ENCODE measurements around the gene TOP3B.

Gene TOP3B

GRCh38 chr22:21980547-21980946 is 2.0 kb downstream of the TOP3B start:
- TF ChIP-seq CTCF (IDR thresholded peaks at IDR 0.05; ENCODE audit: low read depth, low read length): no peak
- no peak overlapping the region for H3K4me3 ChIP-seq (ENCODE audit: low read depth, low read length)

GRCh38 chr22:21978564-21979386 is 3.8 kb downstream of the TOP3B start:
- no peak for TF ChIP-seq CTCF (IDR thresholded peaks at IDR 0.05; ENCODE audit: low read depth, low read length)
- no peak overlapping the region for H3K4me3 ChIP-seq (ENCODE audit: low read depth, low read length)

- H3K4me3 ChIP-seq (ENCODE audit: low read depth, low read length): no peak overlapping the region
- TF ChIP-seq CTCF (IDR thresholded peaks at IDR 0.05; ENCODE audit: low read depth, low read length): no peak
Measured at GRCh38 chr22:21977814-21978213, 4.8 kb downstream of the TOP3B start.

GRCh38 chr22:21975854-21976345 is 6.7 kb downstream of the TOP3B start:
- TF ChIP-seq CTCF (IDR thresholded peaks at IDR 0.05; ENCODE audit: low read depth, low read length): no peak

GRCh38 chr22:21975273-21975672 is 7.3 kb downstream of the TOP3B start:
- no peak overlapping the region for H3K4me3 ChIP-seq (ENCODE audit: low read depth, low read length)
- no peak for TF ChIP-seq CTCF (IDR thresholded peaks at IDR 0.05; ENCODE audit: low read depth, low read length)

More at GRCh38 chr22:21975854-21976345, 6.7 kb downstream of the TOP3B start:
- no peak overlapping the region for H3K4me3 ChIP-seq (ENCODE audit: low read depth, low read length)

GRCh38 chr22:21974058-21974649 is 8.4 kb downstream of the TOP3B start:
- no peak overlapping the region for H3K4me3 ChIP-seq (ENCODE audit: low read depth, low read length)
- TF ChIP-seq CTCF (IDR thresholded peaks at IDR 0.05; ENCODE audit: low read depth, low read length): no peak

GRCh38 chr22:21972806-21973205 is 9.8 kb downstream of the TOP3B start:
- no peak overlapping the region for H3K4me3 ChIP-seq (ENCODE audit: low read depth, low read length)
- no peak for TF ChIP-seq CTCF (IDR thresholded peaks at IDR 0.05; ENCODE audit: low read depth, low read length)
